Measurements from ENCODE around the gene ARL3.

The ARL3 gene

DNA sequence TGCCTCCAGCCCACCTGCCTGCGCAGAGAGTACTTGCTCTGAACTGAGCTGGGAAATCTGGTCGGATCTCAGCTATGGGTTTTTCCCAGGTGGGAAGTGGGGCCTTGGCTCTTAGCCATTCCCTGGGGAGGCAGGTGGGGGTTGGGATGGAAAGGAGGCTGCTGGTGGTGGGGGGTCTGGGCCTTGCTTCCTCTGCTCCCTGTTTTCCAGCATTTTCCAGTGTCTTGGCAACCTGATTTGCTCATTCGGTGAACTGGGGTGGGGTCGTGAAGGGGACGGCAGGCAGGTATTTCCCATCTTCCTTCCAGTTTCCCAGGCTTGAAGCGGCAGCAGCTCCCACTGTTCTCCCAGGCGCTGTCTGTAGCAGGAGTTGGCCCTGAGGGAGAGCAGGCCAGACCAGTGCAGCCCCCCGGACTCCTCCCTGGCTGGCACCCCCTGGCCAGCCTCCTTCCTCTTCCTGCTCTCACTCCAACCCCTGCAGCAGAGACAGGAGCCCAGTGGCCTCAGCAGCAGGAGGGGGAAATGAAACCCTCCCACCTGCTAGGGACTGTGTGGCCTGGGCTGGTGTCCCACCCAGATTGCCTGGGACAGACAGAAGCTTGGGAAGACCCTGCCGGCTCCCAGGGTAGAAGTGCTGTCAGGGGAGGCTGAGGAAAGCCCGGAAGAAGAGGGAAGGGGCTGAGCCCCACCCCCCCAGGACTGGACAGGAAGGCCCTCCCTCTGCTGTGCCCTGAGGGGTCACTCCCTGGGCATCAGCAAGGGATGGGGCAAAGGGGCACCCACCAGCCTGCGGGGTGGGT, 63.3 kb downstream of the ARL3 start:
- H3K9ac ChIP-seq (ENCODE audit: insufficient read length, low read depth), result no peak overlapping the region
- TF ChIP-seq SUZ12 (IDR thresholded peaks at IDR 0.05; ENCODE audit: extremely low read depth, insufficient read depth, insufficient read length), result no peak
- no peak for TF ChIP-seq ZNF274 (IDR thresholded peaks at IDR 0.05; ENCODE audit: low read depth, low read length)
- TF ChIP-seq YY1 (IDR thresholded peaks at IDR 0.05; ENCODE audit: insufficient read depth, insufficient read length), result no peak
- DNase-seq (ENCODE audit: low read depth, low spot score), result no peak
- no peak overlapping the region for H3K4me3 ChIP-seq (ENCODE audit: insufficient read length, low read depth)
- peaks cover 73% of the 10 kb centered on the region for H3K36me3 ChIP-seq (ENCODE audit: insufficient read depth, insufficient read length, low read length)
- peaks cover 22% of the 10 kb centered on the region for H3K4me1 ChIP-seq (ENCODE audit: insufficient read depth, insufficient read length)
- no peaks in the 10 kb centered on the region for H3K9me3 ChIP-seq (ENCODE audit: insufficient read depth, low read length)
- H3K27me3 ChIP-seq (ENCODE audit: insufficient read depth, insufficient read length), result no peaks in the 10 kb centered on the region

DNA sequence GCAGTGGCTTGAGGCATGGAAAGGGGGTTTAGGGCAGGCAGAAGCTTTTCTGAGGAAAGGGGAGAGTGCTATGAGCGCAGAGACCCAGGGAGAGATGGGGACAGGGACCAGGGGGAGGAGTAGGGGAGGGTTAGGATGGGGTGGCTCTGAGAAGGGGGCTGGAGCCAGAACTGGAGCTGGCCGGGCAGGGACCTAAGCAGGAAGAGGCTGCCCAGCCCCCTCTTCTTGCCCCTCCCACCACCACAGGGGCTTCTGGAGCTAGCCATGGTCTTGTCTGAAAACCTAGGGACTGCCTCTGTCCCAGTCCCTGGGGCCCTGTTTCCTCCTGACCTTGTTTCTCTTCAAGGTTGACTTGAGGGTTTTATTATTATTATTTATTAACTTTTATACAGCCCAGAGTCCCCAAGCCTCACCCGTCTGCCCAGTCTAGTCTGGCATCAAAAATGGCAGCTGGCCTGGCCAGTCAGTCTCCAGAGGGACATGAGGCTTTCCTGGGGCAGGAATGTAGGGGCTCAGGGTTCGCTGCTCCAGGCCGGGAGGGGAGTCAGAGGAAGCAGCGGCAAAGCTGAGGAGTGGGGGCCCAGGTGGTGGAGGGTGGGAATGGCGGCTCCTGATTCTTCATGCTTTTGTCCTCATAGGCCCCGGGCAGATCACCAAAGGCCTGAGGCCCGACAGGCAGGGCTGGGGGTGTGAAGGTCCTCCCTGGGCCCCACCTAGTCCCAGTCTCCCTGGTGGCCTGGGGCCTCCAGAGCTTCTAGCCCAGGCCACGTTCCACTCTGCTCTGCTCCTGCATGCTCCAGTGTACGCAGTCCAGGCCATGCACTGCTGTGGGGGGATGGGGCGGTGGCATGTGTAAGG, 64.2 kb downstream of the ARL3 start:
- Histone ChIP-seq H3K4me3 (ENCODE audit: insufficient read length, low read depth) (no peak overlapping the region), H3K9ac (ENCODE audit: insufficient read length, low read depth) (peak overlapping the region; percentile 64), H3K27me3 (ENCODE audit: insufficient read depth, insufficient read length) (no peaks in the 10 kb centered on the region), H3K4me1 (ENCODE audit: insufficient read depth, insufficient read length) (peaks cover 22% of the 10 kb centered on the region), H3K36me3 (ENCODE audit: insufficient read depth, insufficient read length, low read length) (peaks cover 66% of the 10 kb centered on the region), H3K9me3 (ENCODE audit: insufficient read depth, low read length) (no peaks in the 10 kb centered on the region)
- no peak for DNase-seq (ENCODE audit: low read depth, low spot score)
- TF ChIP-seq ZNF274 (IDR thresholded peaks at IDR 0.05; ENCODE audit: low read depth, low read length) (no peak), YY1 (IDR thresholded peaks at IDR 0.05; ENCODE audit: insufficient read depth, insufficient read length) (no peak), SUZ12 (IDR thresholded peaks at IDR 0.05; ENCODE audit: extremely low read depth, insufficient read depth, insufficient read length) (no peak)

GRCh38 chr10:102648889-102649796, 65.1 kb downstream of the ARL3 start:
- H3K9me3 ChIP-seq (ENCODE audit: insufficient read depth, low read length), result no peaks in the 10 kb centered on the region
- no peak overlapping the region for H3K4me3 ChIP-seq (ENCODE audit: insufficient read length, low read depth)
- peaks cover 65% of the 10 kb centered on the region for H3K36me3 ChIP-seq (ENCODE audit: insufficient read depth, insufficient read length, low read length)
- no peak for DNase-seq (ENCODE audit: low read depth, low spot score)
- H3K27me3 ChIP-seq (ENCODE audit: insufficient read depth, insufficient read length), result no peaks in the 10 kb centered on the region
- peak overlapping the region; percentile 64 for H3K9ac ChIP-seq (ENCODE audit: insufficient read length, low read depth)
- peaks cover 24% of the 10 kb centered on the region for H3K4me1 ChIP-seq (ENCODE audit: insufficient read depth, insufficient read length)
- TF ChIP-seq YY1 (IDR thresholded peaks at IDR 0.05; ENCODE audit: insufficient read depth, insufficient read length) (no peak), SUZ12 (IDR thresholded peaks at IDR 0.05; ENCODE audit: extremely low read depth, insufficient read depth, insufficient read length) (no peak), ZNF274 (IDR thresholded peaks at IDR 0.05; ENCODE audit: low read depth, low read length) (no peak)

- no peak for DNase-seq (ENCODE audit: low read depth, low spot score)
- Histone ChIP-seq H3K36me3 (ENCODE audit: insufficient read depth, insufficient read length, low read length) (peaks cover 59% of the 10 kb centered on the region), H3K9ac (ENCODE audit: insufficient read length, low read depth) (peak overlapping the region; percentile 64), H3K4me1 (ENCODE audit: insufficient read depth, insufficient read length) (peaks cover 24% of the 10 kb centered on the region), H3K4me3 (ENCODE audit: insufficient read length, low read depth) (no peak overlapping the region), H3K27me3 (ENCODE audit: insufficient read depth, insufficient read length) (no peaks in the 10 kb centered on the region), H3K9me3 (ENCODE audit: insufficient read depth, low read length) (no peaks in the 10 kb centered on the region)
- TF ChIP-seq YY1 (IDR thresholded peaks at IDR 0.05; ENCODE audit: insufficient read depth, insufficient read length) (no peak), ZNF274 (IDR thresholded peaks at IDR 0.05; ENCODE audit: low read depth, low read length) (no peak), SUZ12 (IDR thresholded peaks at IDR 0.05; ENCODE audit: extremely low read depth, insufficient read depth, insufficient read length) (no peak)
These were observed 65.8 kb downstream of the ARL3 start for GRCh38 chr10:102648269-102648888.

GRCh38 chr10:102647443-102648268, 66.5 kb downstream of the ARL3 start:
- TF ChIP-seq YY1 (IDR thresholded peaks at IDR 0.05; ENCODE audit: insufficient read depth, insufficient read length) (no peak), ZNF274 (IDR thresholded peaks at IDR 0.05; ENCODE audit: low read depth, low read length) (no peak), SUZ12 (IDR thresholded peaks at IDR 0.05; ENCODE audit: extremely low read depth, insufficient read depth, insufficient read length) (no peak)
- peaks cover 24% of the 10 kb centered on the region for H3K4me1 ChIP-seq (ENCODE audit: insufficient read depth, insufficient read length)
- no peaks in the 10 kb centered on the region for H3K9me3 ChIP-seq (ENCODE audit: insufficient read depth, low read length)
- no peaks in the 10 kb centered on the region for H3K27me3 ChIP-seq (ENCODE audit: insufficient read depth, insufficient read length)
- peaks cover 55% of the 10 kb centered on the region for H3K36me3 ChIP-seq (ENCODE audit: insufficient read depth, insufficient read length, low read length)
- DNase-seq (ENCODE audit: low read depth, low spot score), result no peak
- no peak overlapping the region for H3K9ac ChIP-seq (ENCODE audit: insufficient read length, low read depth)
- no peak overlapping the region for H3K4me3 ChIP-seq (ENCODE audit: insufficient read length, low read depth)

Data from NT2/D1 (cell line).